DMS153 (cell line): ENCODE measurements around the gene SLC10A7.
"Not testable (repeated sequence)": the region's sequence is repeated elsewhere in the genome, so short reads cannot be mapped to it uniquely, and the experiment has no call there.

Experiments
- DNase-seq: peaks from one replicate; lab custom pipeline; 2025; lab: John Stamatoyannopoulos, UW

The SLC10A7 gene

DNA sequence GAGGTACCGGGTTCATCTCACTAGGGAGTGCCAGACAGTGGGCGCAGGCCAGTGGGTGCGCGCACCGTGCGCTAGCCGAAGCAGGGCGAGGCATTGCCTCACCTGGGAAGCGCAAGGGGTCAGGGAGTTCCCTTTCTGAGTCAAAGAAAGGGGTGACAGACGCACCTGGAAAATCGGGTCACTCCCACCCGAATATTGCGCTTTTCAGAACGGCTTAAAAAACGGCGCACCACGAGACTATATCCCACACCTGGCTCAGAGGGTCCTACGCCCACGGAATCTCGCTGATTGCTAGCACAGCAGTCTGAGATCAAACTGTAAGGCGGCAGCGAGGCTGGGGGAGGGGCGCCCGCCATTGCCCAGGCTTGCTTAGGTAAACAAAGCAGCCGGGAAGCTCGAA, 171.6 kb downstream of the SLC10A7 start:
- DNase-seq: not testable (repeated sequence)

DNA sequence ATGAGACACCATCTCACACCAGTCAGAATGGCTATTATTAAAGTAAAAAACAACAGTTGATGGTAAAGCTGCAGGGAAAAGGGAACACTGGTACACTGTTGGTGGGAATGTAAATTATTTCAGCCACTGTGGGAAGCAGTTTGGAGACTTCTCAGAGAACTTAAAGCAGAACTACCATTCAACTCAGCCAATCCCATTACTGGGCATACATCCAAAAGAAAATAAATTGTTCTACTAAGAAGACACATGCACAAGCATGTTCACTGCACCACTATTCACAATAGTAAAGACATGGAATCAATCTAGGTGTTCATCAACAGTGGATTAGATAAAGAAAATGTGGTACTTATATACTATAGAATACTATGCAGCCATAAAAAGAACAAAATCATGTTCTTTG, 172.4 kb downstream of the SLC10A7 start:
- no peak for DNase-seq

DNA sequence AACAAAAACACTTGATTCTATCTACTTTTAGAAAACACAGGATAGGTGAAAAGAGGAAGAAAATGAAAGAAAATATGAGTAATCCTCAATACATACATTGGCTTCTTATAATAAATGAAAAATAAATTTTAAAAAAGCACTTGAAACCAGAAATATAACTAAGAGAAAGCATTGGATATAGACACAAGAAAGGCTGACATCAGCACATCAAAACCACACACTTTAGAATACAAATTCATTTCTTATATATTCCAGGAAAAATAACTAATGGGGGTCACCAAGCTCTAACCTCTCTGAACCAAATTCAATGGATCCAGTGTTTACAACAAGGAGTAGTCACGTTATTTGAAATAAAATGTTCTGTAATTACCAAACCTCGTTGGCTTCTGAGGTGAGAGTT, 173.9 kb downstream of the SLC10A7 start:
- DNase-seq: no peak

DNA sequence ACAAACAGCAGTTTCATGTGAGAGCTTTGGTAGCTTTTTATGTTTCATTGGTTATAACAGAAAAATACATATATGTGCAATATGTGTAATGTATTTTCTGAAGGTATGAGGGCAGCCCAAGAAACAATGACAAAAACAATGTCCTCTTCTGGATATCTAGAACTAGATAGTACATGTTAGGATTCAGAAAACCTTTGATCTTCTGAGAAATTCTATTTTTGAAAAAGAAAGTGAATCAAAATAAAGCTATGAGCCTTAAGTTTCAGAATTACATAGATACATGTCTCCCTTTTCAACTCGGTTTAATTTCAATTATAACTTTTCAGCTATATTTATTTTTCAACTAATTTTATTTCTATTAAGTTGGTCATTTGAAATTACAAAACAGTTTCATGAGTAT, 175.5 kb downstream of the SLC10A7 start:
- no peak for DNase-seq

DNA sequence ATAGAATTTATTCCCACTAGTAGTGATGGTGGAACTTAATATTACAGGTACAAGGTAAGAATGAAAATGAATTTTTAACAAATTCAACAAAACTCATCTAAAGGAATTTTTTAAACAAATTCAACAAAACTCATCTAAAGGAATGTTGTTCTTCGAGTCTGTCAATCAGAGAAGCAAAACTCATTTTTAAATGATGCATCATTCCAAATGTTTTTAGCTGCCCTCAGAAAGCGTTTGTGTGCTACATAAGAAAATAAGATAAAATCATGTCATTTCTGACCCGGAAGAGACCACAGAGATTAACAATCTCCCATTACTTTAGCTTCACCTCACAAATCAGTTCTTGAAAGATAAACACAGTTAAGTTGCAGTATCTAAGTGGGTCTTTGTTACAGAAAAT, 178.0 kb downstream of the SLC10A7 start:
- DNase-seq: no peak

DNA sequence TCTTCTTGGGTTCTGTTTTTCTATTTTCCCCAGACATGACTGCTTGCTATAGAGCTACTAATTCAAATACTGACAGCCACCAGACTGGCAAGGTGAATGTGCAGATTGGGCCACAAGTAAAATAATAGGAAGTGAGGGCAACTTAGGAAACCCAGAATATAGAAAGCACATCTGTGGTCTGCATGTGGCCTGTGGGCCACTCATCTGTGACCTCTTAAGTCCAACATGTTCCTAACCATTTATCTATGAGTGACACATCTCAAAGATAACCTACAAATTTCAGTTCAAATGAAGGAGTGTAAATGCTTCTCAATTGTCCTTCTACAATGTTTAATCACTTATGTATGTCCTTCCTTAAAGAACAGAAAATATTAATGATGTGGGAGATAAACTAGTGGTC, 178.5 kb downstream of the SLC10A7 start:
- no peak for DNase-seq

DNA sequence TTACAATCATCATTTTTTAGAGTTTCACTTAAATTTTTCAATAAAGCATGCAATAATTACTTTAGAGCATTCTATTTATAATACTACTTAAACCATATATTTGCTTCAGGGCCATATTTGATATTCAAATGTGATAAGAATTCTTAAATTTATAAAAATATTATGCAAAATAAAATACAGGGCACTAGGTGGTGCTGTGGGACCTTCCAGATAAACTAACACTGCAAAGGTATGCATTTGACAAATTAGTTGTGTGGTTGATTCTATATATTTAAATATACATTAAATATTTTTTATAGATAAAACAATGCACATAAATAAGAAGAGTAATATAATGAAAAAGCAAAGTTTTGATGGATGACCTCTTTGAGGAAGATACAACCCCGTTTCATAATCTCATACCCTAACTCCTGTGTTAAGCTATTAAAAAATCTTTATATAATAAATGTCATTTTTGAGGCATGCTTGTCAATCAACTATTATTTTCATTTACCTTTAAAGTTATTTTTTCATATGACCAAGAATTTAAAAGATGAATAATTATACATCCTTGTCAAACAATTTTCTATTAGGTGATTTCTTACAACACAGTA, 179.0 kb downstream of the SLC10A7 start:
- no peak for DNase-seq

DNA sequence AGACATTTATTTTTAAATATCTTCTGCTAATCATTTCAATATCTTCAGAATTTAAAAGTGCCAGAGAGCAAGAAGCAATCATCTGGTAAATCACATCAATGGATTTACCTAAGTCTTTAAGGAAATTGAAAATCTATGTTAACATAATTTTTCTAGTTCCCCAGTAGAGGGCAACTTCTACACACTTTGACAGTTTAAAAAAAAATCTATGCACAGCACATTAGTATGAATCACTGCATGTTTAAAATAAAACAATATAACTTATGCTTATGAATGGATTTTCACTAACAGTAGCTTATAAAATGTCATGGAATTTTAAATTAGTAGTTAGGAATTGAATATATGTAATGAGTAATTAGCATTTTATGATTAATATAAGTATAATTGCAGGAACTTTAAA, 180.9 kb downstream of the SLC10A7 start:
- DNase-seq: peak; percentile 3

DNA sequence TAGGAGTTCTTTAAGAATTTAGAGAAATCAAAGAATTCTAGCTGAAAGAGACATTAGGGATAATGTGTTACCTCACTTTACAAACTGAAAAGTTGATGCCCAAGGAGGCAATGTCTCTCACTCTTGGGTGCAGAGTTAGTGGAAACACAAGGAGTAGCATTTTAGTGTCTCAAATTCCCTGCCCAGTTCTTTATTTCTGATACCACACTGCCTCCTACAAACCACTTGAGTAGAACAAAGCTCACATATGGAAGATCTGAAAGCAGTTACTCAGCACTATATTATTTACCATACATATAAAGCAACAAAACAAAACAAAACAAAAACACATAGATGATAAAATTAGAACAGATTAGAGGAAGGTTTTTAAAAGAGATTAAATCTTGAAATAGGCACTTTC, 183.2 kb downstream of the SLC10A7 start:
- DNase-seq: no peak

DNA sequence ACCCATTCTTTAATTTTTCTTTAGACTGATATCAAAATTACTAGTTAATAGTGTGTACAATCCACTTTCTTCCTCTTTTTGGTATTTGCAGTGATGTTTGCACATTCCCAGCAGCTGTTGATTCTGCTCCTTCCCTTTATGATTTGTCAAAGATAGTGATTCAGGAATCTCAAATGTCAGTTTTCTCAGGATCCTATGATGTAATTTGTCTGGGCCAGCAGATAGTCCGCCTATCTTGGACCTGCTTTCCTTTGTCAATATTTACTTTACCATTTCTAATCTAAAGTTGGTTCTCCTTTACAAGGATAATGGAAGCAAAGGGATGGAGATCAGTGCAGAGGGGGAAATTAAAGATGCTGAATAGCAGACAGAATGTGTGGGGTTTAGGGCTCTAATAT, 185.3 kb downstream of the SLC10A7 start:
- no peak for DNase-seq

DNA sequence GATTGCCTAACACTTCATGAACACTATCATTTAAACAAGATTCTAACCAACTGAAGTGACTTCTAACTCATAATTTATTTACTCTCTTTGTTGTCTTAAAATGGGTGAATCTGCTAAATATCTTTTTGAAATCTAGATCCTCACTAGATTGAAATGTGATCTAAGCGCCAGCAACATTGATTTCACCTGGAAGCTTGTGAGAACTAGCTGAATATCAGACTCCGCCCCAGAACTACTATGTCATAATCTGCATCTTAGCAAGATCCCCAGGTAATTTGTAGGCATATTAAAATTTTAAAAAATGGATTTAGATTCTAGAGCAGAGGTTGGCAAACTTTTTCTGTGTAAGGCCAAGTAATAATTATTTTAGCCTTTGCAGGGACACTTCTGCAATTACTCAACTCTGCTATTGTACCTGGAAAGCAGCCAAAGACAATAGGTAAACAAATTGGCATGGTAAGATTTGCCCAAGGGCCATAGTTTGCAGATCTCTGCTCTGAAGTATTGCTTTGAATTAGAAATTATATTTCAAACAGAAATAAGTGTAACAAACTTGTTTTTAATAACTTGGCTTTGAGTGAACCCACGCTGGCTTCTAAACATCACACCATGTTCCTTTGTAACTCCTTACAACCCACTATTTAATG, 185.9 kb downstream of the SLC10A7 start:
- DNase-seq: no peak

DNA sequence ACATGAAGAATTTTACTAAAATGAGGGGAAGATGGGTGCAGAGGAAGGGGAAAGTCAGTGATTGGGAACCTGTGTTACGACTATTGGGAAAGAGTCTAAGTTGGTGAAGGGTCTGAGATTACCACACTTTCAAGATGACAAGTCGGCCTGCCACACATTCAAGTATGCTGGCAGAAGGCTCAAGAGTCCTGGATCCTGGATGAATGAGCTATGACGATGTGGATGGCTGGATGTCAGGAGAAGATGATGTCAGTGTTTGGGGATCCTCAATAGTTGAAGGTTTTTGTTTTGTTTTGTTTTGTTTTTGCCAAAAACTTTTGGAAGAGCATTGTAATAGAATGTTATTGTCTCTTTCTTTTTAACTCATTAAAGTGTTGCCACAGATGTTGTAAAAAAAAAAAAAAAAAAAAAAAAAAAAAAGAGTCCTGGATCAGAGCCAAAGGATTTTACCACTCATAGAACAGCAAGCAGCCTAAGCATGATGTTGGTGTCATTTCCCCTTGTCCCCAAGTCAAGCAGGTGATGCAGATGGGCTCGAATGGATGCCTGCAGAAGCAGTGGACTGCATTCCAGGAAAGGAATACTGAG, 186.8 kb downstream of the SLC10A7 start:
- no peak for DNase-seq

DNA sequence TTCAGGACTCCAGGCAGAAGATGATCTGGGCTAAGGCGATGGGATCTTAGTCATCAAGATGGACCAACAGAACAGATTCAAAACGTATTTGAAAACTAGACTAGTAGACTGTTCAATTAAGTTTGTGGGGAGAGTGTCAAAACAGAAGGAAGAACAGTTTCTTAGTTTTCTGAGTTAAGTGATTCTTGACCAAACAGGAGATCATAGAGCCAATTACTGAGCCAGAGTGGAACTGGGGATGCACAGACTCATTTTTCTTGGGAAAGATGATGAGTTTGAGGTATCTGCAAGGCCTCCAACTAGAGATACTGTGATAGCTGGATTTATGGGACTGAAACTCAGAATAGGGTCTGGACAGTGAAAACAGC, 187.9 kb downstream of the SLC10A7 start:
- DNase-seq: no peak

DNA sequence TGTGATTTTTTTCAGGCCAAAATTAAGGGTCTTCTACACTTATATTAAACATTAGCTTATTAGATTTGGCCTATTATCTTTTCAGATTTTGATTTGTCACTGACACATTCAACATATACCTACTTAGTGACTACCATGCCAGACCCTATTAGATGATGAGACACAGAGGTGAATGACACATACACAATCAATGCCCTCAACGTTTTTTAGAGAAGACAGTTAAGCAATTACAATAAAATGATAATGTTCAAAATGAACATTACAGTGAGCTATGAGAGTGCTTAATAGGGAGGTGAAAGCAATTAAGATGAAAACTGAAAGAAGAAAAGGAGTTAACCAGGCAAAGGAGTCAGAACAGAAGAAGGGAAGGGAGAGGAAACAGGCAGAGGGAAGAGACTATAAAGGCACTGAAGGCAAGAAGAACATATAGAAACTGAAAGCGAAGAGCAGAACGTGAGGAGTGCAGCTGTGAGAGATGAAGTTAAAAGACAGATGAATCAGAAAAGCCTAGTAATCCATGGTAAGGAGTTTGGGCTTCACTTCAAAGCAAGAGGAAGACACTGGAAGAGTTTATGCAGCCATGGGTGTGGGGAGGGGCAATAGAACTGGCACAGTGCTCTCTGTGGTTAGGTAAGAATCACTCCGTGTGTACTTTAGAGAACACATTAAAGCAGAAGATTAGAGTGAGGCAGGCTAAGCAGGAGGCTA, 188.4 kb downstream of the SLC10A7 start:
- no peak for DNase-seq

DNA sequence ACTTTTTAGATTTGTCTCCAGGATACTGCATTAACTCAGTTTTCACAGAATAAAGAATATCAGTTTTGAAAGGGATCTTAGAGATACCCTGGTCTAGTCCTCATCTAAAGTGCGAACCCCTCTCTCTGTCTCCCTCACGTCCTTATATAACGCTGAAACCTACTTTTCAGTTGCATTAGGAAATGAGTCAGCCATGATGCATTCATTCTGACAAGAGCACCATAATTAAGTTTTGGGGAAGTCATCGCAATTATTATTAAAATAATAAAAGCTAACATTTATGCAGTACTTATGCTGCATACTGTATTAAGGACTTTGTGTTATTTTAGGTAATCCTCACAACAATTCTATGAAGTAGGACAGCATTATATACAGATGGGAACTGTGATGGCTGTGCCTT, 191.3 kb downstream of the SLC10A7 start:
- no peak for DNase-seq

DNA sequence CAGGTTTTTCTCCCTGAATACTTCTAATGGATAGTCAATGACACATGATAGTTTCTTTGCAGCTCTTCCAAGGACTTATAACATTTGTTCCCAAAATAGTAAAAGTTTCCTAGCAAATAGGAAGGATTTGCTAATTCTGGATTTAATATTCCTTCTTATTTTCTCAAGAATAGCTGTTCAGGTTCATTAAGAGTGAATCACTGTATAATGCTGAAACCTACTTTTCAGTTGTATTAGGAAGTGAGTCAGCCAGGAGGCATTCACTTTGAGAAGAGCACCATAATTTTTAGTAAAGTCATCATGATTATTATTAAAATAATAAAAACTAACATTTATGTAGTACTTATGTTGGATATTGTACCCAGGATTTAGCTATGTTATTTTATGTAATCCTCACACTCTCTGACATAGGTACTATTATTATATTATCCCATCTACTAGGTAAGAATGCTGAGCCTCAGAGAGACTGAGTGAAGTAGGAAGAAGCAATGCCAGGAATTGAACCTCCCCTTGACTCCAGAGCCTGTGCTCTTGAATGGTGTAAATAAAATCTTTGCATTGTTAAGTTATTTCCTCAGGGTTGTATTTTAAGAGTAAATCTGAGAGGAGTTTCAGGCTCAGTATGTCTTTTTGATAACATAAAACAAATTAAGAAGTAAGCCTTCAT, 192.6 kb downstream of the SLC10A7 start:
- no peak for DNase-seq

DNA sequence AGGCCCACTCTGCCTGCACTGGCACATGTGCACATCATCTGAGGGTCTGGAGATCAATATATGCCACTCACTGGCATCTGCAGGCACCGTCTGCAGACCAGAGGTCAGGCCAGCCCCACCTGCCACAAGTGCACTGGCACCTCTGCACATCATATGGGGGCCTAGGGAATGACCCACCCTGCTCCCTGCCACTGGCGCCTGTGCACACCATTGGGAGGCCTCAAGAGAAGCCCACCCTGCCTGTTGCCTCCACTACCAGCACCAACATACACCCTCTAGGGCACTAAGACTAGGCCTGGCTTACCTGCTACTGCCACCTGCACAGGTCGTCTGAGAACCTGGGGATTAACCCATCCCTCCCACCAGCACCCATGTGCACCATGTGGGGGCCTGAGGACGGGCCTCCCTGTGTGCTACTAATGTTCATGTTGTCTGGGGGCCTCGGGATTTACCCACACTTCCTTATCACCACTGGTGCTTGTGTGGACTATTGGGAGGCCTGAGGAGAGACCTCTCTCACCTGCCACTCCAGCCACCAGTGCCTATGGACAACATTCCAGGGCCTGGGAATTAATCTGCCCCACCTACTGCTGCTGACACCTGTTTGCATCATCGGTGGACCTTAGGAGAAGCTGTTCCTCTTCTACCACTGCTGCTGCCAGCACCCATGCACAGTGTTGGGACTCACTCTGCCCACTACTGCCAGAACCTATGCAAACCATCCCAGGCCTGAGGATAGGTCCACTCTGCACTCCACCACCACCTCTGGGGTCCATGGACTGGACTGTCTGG, 193.7 kb downstream of the SLC10A7 start:
- DNase-seq: no peak

DNA sequence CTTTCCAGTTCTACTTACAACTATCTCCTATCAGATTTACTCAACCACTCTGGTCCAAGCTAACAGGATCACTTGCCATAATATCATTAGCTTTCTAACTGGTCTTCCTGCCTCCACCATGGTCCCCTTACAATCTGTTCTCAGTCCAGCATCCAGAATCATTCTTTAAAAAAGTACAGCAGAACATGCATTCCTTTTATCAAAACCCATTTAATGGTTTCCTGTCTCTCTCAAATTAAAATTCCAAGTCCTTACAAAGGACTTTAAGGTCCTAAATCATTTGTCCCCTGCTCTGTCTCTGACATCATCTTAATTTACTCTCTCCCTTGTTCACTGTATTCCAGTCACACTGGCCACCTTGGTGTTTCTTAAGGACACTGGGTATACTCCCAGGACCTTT, 202.8 kb downstream of the SLC10A7 start:
- no peak for DNase-seq

DNA sequence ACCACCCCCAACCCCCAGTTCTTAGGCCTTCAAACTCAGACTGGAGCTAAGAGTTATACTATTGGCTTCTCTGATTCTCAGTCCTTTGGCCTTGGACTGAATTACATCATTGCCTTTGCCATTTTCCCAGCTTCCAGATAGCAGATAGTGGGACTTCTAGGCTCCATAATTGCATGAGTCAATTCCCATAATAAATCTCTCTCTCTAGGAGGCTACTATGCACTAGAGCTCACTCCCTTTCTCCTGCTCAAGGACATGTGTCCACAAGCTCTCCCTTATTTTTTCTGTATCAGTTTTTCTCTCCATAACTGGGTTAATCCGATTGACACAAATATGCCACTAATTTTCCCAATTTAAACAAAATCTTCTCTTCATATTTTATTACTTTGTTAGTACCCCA, 204.0 kb downstream of the SLC10A7 start:
- DNase-seq: no peak

DNA sequence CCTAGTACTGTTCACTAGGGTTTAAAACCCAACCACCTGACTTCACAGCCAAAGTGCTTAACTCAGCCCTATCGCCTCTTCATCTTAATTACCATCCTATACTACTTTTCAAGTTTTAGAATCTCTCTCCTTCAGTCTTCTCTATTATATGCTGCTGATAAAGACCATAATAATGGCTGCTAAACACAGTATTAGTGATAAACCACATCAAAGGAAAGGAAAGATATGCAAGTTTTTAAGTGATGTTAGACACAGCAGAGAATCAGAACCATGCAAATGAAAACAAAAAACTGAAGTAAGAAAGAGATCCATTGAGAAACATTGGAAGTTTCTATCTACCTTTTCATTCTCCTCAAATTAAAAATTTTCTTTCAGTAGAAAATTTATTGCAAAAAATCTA, 206.6 kb downstream of the SLC10A7 start:
- DNase-seq: no peak

DNA sequence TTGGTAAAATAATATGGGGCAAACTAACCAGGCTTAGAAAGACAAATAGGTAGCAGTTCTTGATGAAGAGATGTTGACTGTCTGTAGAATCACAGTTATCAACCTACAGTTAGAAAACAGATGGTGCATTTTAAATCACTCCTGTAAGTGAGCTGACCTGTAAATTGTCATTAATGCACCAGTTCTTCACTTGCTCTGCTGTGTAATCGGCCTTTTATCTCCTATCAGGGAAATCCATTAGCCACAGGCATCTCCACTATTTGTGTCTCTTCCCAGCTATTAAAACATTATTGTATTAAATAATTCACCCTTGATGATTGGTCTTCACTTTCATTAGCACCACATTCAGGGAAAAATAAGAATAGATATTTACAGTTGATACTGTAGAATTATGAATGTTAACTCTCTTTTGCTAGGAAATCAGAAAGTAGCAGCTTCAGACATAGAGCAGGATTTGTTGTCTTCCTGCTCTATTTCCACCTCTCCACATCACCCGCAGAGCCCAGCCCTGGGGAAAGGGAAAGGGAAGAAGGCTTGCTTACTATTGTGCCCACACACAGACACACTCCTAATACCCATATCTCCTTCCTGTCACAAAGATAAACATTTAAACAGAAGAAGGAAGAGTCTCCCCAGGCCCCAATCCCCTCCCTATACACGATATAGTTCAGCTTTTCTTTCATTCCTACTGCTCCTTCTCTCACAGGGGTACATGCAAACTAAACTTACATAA, 210.3 kb downstream of the SLC10A7 start:
- DNase-seq: no peak
